Mucosa of gallbladder (tissue), 1 donor: ENCODE data around the gene SETD7. TPM values are rescaled to one million over a fixed set of nuclear protein-coding genes. Genes with fewer than 3 reads are reported as not detected.
A peak's percentile ranks its signal among the peaks of the same experiment; 100 is the strongest.

Experiments
- DNase-seq: peaks from one replicate; pipeline ENCODE4 v3.0.0-alpha.2; 2020; ENCODE audit warnings: low spot score
- total RNA-seq: library from RNA; stranded (reverse); gene quantifications from one replicate; pipeline ENCODE4 v1.2.1, GENCODE V29; 2021
- donor health status: DM: no; HTN: no; CAD: no.

The SETD7 gene
- total RNA-seq: 63.0 TPM

DNA sequence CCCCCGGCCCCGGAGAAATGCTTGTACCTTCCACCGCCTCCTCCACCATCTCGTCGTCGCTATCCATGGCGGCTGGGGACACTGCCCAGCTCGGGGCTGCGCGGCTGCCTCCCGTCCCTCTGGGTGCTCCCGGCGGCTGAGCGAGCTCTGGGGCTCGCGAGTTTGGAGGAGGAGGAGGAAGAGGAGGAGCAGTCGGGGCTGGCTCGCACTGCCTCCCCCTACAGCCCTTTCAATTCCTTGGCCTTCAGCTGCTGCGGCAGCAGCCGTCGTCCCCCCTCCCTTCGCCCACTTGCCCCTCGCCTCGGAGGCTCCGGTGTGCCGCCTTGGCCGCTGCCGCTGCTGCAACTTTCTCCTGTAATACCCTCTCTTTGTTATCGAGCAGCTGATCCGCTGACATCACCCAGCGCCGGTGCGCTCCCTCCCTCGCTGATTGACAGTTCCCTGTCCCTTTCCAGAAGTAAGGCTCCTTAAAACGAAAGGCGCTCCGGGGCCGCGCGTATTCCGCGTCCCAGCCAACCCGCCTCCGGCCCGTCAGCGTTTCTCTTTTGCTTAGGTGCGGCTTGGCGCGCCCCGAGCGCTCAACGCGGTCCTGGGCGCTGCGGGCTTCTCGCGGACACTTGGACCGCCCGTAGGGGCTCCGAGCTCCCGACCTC lies at the start of gene SETD7:
Gene SETD7, minus strand, starts transcription at position 149 of the 653 bp plus-strand sequence. Its CDS starts 82 bp downstream, at position 67.
- DNase-seq: peak; percentile 71

DNA sequence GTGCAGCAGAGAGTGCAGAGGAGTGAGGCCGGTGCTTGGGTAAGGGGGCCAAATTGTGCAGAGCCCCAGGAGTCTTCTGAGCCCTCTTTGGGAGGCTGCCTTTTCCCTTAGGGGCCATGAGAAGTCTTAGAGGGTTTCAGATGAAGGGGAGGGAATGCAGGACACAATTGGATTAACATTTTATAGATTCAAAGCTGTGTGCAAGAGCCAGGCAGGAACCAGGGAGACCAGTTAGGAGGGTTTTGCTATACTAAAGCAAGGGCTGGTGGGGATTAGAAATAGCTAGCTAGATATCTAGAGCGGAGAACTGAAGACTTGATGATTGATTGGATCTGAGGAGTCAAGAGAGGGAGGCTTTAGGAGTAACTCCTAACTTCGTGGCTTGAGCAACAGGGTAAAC lies 49.5 kb upstream of the SETD7 start:
- DNase-seq: no peak

DNA sequence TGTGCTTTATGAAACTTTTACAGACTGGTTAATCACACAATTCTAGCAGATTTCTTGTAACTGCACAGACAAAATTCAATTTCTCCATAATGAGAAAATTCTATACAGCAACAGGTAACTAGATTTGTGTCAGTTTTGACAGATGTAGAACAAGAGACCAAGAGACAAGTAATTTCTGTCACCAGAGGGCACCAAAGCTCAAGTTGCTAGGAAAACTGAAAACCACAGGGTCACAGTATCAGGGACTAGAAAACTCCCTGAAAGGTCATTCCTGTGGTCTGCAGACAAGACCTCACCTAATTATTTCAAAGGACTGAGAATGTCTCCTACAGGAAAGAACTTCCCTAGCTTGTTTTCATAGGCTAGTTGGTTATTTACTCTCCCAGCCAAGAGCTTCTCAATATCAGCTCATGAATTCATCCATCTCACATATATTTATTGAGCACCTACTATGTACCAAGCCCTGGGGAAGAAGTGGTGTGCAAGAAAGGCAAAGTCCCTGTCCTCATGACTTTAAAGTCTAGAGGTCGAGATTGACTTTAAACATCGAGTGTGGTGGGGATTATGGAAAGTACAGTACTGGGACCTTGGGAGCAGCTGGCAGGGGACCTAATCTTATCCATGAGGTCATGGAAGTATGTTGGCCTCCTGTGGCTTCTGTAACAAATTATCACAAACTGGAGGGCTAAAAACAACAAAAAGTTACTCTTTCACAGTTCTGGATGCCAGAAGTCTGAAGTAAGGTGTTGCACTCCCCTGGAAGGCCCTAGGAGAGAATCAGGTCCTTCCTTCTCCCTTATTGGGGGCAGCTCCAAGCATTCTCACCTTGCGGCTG lies 47.8 kb upstream of the SETD7 start:
- peak; percentile 61 for DNase-seq

DNA sequence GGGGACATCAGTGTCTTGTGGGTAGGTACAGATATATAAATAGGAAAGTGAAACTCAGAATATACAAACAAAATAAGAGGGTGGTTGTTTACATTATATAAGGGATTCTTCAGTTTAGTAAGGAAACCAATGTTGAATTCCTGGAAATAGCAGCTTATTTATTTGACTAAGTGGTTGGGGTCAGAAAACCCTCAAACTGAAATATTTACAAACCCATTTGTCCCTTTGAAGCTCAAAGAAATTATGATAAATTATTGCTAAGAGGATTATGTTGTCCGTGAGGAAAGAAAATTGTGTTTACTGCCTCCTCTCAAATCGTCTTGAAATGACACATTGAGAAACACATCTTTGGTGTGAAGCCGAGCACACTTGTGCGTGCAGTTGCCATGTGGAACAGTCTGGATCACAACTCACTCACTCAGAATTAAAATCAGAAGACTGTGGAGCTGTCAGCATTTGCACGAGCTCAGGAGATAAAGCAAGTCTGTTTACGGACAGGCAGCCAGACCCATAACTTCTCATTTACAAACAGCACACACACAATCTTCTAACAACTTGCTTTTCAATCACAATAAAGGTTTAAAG lies 46.8 kb upstream of the SETD7 start:
- no peak for DNase-seq

DNA sequence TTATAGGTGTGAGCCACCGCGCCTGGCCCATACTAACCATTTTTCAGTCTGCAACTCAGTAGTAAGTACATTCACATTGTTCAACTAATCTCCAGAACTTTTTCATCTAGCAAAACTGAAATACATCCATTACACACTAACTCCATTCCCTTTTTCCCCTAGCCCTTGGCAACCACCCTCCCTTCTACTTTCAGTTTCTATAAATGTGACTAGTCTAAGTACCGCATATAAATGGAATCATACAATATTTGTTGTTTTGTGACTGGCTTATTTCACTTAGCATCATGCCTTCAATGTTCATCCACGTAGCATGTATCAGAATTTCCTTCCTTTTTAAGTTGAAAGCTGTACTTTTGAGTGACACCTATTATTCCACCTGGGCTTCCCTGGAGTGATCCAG lies 44.6 kb upstream of the SETD7 start:
- DNase-seq: no peak

DNA sequence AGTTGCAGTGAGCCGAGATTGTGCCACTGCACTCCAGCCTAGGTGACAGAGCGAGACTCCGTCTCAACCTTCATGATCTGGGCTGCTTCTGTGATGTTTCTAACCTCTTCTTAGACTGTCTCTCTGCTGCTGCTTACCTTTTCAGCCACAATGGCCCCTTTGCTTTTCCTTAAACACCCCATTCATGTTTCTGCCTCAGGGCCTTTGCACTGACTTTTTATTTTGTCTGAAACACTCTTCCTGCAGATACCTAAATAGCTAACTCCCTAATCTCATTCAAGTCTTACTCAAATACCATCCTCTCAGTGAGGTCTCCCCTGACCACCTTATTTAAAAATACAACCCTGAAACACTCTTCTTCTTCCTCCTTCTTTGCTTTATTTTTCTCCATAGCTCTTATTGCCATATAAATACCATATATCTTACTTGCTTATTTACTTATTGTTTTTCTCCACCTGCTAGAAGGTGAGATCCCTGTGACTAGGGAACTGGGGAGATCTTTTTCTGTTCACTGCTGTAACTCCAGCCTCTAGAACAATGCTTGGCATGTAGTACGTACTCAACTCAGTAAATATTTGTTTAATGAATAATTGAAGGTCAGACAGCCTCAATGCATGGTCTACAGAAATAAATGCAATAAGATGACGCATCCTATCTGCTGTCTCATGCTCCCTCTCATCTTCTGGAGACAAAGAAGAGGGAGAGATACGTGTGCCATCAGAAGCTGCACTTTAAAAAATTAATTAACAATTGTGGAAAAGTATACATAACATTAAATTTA lies 43.8 kb upstream of the SETD7 start:
- DNase-seq: no peak

DNA sequence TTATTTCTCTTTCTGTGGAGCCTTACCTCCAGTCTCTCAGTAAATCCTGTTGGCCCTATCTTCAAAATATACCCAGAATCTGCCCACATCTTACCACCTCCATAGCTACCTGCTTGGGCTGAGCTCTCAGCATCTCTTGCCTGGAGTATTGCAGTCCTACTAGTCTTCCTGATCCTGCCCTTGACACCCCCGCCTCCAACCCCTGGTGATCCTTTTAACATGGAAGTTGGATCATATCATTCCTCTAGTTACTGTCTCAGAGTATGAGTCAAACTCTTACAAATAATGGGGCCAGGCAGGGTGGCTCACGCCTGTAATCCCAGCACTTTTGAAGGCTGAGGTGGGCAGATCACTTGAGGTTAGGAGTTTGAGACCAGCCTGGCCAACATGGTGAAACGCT lies 43.1 kb upstream of the SETD7 start:
- DNase-seq: no peak

DNA sequence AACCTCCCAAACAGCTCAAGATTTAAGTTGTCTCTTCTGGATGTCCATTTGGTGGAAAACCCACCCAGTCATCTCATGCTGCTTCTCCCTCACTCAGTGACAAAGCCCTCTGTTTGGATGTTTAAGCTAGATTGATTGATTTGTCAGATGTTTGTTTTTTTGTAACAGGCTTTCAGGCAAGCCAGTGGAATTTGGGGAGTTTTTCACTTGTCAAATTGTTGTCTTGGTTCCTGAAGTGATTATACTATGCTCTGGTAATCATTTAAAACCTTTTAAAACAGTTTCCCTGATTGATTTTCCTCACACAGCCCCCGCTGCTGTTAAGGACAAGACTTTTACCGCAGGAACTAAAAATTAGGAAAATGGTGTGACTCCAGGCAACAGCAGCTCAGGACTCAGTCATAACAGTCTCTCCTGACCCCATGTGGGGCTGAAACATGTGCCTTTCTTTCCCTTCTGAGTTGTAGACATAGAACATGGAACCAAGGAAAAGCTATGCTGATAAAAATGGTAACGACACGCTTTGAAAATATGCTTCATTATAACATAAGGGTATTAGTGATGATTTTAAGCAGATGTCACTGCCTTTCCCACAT lies 40.8 kb upstream of the SETD7 start:
- no peak for DNase-seq

DNA sequence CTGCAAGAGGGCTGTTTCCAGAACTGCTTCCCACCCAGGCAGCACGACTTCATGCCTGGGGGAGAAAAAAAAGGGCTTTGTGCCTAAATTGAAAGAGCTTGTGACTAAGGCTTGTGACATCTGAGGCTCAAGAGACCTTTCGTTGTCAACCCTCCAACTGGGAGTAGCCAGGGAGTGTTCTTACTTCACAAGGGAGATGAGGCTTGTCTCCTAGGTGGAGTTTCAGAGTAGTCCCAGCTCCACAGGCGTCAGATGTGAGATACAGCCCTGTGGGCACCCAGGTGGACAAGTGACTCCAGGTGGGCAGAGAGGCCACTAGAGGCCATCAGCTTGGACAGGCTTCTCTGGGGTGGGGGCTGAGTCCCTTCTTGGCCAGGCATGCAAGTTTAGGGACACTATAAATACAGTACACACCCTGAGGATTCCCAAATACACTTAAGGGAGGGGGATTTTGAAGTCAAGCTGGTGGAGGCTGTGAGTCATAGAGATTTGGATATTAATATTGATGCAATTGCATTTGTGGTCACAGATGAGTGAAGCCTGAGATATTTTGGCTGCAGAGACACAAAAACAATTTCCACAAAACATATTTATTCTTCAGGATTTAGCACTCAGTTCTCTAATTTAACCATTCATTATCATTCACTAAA lies 40.1 kb upstream of the SETD7 start:
- no peak for DNase-seq

DNA sequence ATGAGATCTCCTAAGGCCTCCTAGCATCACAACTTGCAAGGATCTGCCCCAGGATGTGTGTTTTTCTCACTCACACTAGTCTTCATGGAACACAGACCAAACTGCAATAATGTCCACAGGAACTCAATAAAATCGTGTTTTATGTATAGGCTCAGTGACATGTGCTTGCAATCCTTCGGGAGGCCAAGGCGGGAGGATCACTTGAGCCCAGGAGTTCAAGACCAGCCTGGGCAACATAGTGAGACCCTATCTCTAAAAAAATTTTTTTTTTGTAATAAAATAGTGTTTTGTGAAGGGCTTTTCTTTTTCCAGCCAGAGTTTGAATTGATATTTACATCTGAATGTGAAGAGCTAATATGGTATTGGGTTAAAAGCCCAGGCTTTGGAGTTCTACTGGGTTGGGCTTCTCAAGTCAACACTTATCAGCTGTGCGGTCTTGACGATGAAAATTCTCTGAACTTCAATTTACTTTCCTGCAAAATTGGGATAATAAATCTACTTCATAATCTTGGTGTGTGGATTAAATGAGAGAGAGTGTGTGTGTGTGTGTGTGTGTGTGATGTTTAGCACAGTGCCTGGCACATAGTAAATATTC lies 38.7 kb upstream of the SETD7 start:
- DNase-seq: no peak

DNA sequence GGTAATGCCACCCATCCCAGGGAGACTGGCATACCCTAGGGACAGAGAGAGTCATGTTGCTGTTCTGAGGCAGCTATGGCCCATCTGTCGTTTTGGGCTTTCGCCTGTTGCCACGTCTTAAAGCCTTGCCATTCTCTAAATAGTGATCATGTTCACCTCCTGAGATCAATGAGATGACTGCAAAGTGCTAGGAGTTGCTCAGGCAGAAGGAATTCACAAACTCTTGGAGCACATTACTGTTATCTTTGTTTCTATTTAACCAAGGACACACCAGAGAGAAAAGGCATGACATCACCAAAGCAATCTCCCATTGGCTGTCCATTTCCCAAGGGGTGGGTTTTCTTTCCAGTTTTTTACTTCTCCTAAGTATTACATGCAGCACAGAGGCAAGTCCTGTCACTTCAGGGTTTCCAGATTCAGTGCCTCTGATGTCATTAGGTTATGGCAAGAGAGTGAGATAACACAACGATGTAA lies 37.1 kb upstream of the SETD7 start:
- no peak for DNase-seq

DNA sequence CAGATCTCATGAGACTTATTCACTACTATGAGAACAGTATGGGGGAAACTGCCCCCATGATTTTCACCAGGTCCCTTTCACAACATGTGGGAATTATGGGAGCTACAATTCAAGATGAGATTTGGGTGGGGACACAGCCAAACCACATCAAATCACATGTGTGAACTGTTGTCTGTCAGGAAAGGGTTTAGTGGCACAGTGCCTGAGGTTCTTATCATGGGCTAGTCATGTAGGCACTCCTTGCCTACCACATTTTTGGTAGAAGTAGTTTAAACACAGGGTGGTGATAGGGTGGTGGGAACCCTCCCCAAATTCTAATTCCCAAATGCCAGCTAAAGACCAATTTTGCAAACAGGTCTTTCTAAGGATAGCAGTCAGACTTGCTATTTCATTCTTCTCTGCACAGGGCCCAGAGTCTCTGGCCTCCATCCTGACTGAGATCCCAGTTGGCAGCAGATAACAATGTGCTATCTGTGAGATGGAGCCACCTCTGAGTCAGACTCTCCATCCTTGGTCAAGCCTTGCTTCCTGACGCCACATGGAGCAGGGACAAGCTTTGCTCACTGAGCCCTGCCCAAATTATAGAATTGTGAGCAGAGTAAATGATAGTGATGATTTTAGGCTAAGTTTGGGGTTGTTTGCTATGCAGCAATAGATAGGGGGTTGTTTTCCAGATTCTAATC lies 33.5 kb upstream of the SETD7 start:
- DNase-seq: no peak

DNA sequence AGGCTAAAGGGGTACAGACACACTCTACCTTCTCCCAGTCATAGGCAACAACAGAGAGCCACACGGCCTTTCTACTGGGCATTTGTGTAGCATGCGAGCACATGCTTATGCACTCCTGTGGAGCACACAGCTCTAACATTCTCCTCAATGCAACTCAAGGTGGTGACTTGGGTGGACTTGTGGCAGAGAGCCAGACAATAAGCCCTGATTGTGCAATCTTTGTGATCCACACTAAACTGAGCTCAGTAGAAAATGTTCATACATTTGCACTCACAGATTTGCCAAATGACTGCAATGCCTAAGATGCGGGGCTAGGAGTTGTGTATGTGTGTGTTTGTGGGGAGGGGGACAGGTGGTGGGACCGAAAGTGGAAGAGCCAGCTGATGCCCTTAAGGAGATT lies 31.4 kb upstream of the SETD7 start:
- DNase-seq: no peak

DNA sequence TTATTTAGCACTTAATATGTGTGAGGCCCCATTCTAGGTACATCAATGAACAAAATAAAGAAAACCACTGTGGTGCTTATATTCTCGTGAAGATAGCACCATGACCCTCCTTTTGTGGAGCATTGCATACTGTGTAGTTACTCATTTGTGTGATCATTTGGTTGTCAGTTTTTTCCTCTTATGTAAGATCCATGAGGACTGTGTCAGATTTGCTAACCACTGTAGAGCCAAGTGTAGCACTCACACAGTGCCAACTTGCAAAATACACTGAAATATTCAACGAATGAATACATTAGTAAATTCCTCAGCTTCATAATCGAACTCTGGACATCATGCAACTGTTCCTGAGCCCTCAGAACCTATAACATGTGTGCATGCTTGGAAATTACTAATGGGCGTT lies 29.5 kb upstream of the SETD7 start:
- DNase-seq: no peak

DNA sequence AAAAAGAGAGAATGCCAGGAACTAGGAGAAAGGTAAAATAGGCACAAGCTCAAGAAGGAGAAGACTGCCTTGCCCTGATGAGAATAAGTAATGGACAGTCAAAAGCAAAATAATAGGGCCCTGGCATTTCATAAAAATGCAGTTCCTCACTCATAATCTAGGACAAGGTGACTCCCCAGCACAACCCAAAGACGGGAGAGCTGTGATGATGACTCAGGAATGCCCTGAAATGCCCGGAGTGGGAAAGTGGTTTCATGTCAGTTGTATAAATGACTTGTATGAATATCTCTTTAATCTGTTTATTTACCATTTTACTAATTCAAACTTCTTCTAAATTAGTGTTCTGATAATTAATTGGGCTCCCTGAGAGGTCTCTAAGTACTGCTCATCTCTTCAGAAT lies 28.8 kb upstream of the SETD7 start:
- DNase-seq: no peak

DNA sequence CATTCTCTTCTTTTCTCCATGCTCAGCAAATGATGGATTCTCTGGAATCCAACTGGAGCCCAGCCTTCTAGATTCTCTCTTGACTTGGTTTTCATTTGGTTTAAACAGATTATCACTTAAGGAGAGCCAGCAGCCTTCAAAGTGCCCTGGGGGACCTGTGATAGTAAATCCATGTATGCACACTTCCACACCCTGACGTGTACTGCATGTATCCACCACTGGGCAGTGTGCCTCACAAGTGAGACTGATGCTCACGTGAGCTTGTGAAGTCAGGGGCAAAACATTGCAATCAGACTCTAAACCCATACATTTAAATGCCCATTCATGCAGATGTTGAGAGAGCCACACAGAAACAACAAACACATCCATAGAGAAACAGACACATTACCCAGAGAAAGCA lies 28.0 kb upstream of the SETD7 start:
- DNase-seq: no peak

DNA sequence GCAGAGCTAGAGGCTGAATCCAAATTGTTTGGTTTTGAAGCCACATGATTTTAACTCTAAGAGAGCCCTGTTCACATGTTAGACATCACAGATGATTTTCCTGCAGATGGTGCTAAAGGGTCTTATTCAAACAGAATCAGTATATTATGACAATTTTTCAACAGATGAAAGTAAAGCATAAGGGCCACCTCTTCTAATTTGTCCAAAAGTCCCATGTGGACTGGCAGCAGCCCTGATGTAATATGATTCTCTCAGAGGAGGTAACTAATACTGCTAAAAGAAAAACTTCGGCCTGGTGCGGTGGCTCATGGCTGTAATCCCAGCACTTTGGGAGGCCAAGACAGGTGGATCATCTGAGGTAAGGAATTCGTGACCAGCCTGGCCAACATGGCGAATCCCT lies 26.0 kb upstream of the SETD7 start:
- no peak for DNase-seq

DNA sequence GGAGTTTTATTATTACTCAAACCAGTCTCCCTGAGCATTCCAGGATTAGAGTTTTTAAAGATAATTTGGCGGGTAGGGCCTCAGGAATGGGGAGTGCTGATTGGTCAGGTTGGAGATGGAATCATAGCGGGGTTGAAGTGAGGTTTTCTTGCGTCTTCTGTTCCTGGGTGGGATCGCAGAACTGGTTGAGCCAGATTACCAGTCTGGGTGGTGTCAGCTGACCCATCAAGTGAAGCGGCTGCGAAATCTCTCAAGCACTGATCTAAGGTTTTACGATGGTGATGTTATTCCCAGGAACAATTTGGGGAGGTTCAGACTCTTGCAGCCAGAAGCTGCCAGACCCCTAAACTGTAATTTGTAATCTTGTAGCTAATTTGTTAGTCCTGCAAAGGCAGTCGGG lies 25.1 kb upstream of the SETD7 start:
- DNase-seq: no peak

DNA sequence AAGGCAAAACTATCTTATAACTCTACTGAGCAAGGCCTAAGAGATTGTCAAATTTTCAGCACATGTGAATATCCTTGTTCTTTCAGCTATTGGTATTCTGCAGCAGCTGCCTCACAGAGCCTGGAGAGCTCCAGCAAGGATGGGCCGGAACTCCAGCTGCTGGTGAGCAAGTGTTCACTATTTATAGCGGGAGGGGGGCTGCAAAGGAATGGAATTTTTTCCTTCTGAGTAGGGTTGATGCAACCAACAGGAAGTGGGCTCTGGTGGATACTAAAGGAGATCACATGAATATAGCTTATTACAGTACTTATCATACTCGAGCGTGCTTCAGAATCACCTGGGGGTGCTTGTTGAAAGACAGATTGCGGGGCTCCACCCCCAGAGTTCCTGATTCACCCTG lies 20.2 kb upstream of the SETD7 start:
- no peak for DNase-seq

DNA sequence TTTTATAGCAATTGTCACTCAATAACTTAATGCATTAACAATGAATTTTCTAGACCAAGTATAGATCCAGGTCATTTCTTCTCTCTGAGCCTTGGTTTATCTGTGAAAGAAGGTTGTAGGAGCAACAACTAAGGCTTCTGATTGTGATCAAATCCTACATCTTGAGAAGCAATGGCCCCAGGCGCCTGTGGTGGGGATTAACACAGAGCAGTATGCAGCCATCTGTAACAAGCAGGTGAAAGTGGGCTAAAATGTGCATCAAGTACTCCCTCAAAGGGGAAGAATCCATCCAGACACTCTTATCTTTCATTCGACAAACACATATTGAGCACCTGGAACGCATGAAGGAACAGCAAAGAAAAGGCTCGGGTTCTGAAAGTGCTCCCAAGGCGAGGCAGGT lies 19.1 kb upstream of the SETD7 start:
- DNase-seq: no peak
